Measurements from ENCODE around the gene AQP2. TPM values are rescaled to one million over a fixed set of nuclear protein-coding genes. Genes with fewer than 3 reads are reported as not detected.

AQP2 gene
- total RNA-seq, 4 donors from 2014 or later: not detected

GRCh38 chr12:49952391-49953055 lies 2.0 kb downstream of the AQP2 start:
- Histone ChIP-seq H3K4me3 (no peak overlapping the region), H3K27me3 (peaks cover 11 to 24% (median 12%) of the 10 kb centered on the region in 3 donors), H3K4me1 (no peaks in the 10 kb centered on the region), H3K27ac (no peak overlapping the region), H3K9me3 (no peaks in the 10 kb centered on the region), H3K36me3 (no peaks in the 10 kb centered on the region)
- ATAC-seq: no peak
- DNase-seq: no peak
- no peak for TF ChIP-seq POLR2A (IDR thresholded peaks at IDR 0.05)
- TF ChIP-seq CTCF (IDR thresholded peaks at IDR 0.05 in 4 of 5, conservative IDR thresholded peaks at IDR 0.05 in 1 of 5): no peak
- intact Hi-C loops (cut with DNase I; ENCODE audit: low total_unique reads): no loop called here
- in situ Hi-C loops (cut with MboI; ENCODE audit: low sequenced_read_pairs in 4 of 4): no loop called here

GRCh38 chr12:49953151-49953550 lies 2.6 kb downstream of the AQP2 start:
- no peak for TF ChIP-seq POLR2A (IDR thresholded peaks at IDR 0.05)
- no peak for TF ChIP-seq CTCF (IDR thresholded peaks at IDR 0.05 in 4 of 5, conservative IDR thresholded peaks at IDR 0.05 in 1 of 5)
- in situ Hi-C loops (cut with MboI; ENCODE audit: low sequenced_read_pairs in 4 of 4) (no loop called here), intact Hi-C loops (cut with DNase I; ENCODE audit: low total_unique reads) (no loop called here)
- ATAC-seq (no peak), DNase-seq (no peak)
- no peak overlapping the region for H3K4me3 ChIP-seq
- H3K9me3 ChIP-seq: no peaks in the 10 kb centered on the region
- H3K27ac ChIP-seq: no peak overlapping the region
- H3K4me1 ChIP-seq: no peaks in the 10 kb centered on the region
- H3K27me3 ChIP-seq: peaks cover 11 to 24% (median 12%) of the 10 kb centered on the region in 3 donors
- H3K36me3 ChIP-seq: no peaks in the 10 kb centered on the region

- TF ChIP-seq POLR2A (IDR thresholded peaks at IDR 0.05) (no peak), CTCF (IDR thresholded peaks at IDR 0.05 in 4 of 5, conservative IDR thresholded peaks at IDR 0.05 in 1 of 5) (no peak)
- Histone ChIP-seq H3K27me3 (peaks cover 12 to 24% (median 14%) of the 10 kb centered on the region in 3 donors), H3K36me3 (no peaks in the 10 kb centered on the region), H3K4me1 (no peaks in the 10 kb centered on the region), H3K4me3 (no peak overlapping the region), H3K9me3 (no peaks in the 10 kb centered on the region), H3K27ac (no peak overlapping the region)
- no peak for ATAC-seq
- DNase-seq: no peak
- in situ Hi-C loops (cut with MboI; ENCODE audit: low sequenced_read_pairs in 4 of 4): no loop called here
- intact Hi-C loops (cut with DNase I; ENCODE audit: low total_unique reads): no loop called here
Measured at GRCh38 chr12:49953961-49954846, 3.7 kb downstream of the AQP2 start.

- intact Hi-C loops (cut with DNase I; ENCODE audit: low total_unique reads): no loop called here
Measured at GRCh38 chr12:49954863-49955830, 4.6 kb downstream of the AQP2 start.

More at GRCh38 chr12:49954863-49955830, 4.6 kb downstream of the AQP2 start:
- ATAC-seq: no peak
- DNase-seq: no peak
- no peak overlapping the region for H3K4me3 ChIP-seq
- H3K27ac ChIP-seq: no peak overlapping the region
- in situ Hi-C loops (cut with MboI; ENCODE audit: low sequenced_read_pairs in 4 of 4): no loop called here
- no peaks in the 10 kb centered on the region for H3K9me3 ChIP-seq
- no peaks in the 10 kb centered on the region for H3K4me1 ChIP-seq
- H3K27me3 ChIP-seq: peaks cover 20 to 30% (median 23%) of the 10 kb centered on the region in 3 donors
- H3K36me3 ChIP-seq: no peaks in the 10 kb centered on the region
- no peak for TF ChIP-seq POLR2A (IDR thresholded peaks at IDR 0.05)
- TF ChIP-seq CTCF (IDR thresholded peaks at IDR 0.05 in 4 of 5, conservative IDR thresholded peaks at IDR 0.05 in 1 of 5): no peak
